Heart left ventricle (tissue), 13 donors: ENCODE results near the gene TMIE.

Experiments
- CTCF ChIP-seq, 12 donors: fragments of 200-600 bp; sonication (generic) in 4 of 12; IDR thresholded peaks; one replicate each; pipeline versions ENCODE4 v1.5.0 to v1.8.0; 2018 to 2022; ENCODE audit warnings: antibody characterized with exemption in 12 of 12, mild to moderate bottlenecking in 5 of 12
- POLR2A ChIP-seq, 2 donors: fragments of 450-650 bp; IDR thresholded peaks; one replicate each; pipeline ENCODE4 v1.6.1; 2017; ENCODE audit warnings: antibody characterized with exemption in 2 of 2, mild to moderate bottlenecking in 2 of 2, moderate library complexity in 2 of 2
- donor health status: ischemic (EF 13 %, LVEDD 7.1; RV severe dilation, severe dysfunction).
- donor health status: DM: no; HTN: yes; CAD: no.
- donor health status: DM: no; HTN: no; CAD: no.
- donor health status: ischemic (EF 25% LVEDD 6.9; RV normal size, moderate dysfunction).
- donor health status: ischemic (EF 25% LVEDD 5.7; RV mildly dilated, moderate dysfunction).
- donor health status: ischemic (EF 35%, LVEDD 5.7; RV mildly dilated, moderate dysfunction).
- donor health status: nonischemic (EF 11% LVEDD 7.7; RV severe dilation, severe dysfunction).
- donor health status: DM: yes; HTN: yes; CAD: no.
- donor health status: PGD.
- donor health status: ischemic (EF 29% LVEDD 5.4; RV normal size, mild dysfunction).
- donor health status: nonischemic (EF 23%, LVEDD 6.1; RV moderate dilation, normal function).

- no peak for TF ChIP-seq CTCF (IDR thresholded peaks at IDR 0.05)
- TF ChIP-seq POLR2A (IDR thresholded peaks at IDR 0.05) = no peak
These were observed 12.1 kb downstream of the TMIE start for GRCh38 chr3:46713050-46713897.
